NCI-H1436 treated with DMSO at 0.1 percent for 48 hours (cell line): ENCODE data around the gene SFXN3.
"Not testable (repeated sequence)": the region's sequence is repeated elsewhere in the genome, so short reads cannot be mapped to it uniquely, and the experiment has no call there.

Experiments used
- DNase-seq: peaks from one replicate; lab custom pipeline; 2025; lab: John Stamatoyannopoulos, UW

SFXN3 gene

DNA sequence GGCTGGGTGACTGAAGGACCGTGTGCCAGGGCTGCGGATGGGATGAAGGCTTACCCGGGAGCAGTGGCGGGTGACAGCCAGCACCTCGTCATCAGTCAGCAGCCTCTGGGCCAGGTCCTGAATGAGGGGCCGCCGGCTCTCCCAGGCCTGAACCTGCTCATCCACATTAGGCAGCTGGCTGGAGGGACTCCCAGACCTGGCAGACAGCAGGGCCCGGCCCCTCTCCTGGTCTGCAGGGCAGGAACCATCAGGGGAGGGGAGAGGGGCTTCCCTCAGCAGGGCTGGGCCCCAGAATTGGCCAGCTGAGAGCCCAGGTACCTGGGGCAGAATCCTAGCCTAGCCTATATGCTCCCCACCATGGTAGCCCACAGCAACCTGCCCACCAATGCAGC, 15.5 kb upstream of the SFXN3 start:
- no peak for DNase-seq

DNA sequence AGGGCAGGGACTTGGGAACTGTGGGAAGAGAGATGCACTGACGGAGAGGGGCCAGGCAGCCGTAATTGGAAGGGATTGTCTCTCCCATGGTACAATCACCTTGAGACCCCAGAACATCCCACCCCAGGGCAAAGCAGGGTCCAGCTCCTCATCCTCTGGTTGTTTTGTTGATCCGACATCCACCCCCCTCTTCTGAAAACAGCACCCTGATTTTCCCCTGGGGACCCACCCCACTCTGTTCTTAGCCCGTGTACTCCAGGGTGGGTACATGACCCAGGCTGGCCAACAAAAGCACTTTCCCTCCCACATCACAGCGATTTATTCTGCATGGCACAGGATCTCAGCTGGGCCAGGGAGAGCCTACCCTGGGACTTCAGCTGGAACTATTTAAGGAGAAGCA, 14.2 kb upstream of the SFXN3 start:
- DNase-seq = no peak

DNA sequence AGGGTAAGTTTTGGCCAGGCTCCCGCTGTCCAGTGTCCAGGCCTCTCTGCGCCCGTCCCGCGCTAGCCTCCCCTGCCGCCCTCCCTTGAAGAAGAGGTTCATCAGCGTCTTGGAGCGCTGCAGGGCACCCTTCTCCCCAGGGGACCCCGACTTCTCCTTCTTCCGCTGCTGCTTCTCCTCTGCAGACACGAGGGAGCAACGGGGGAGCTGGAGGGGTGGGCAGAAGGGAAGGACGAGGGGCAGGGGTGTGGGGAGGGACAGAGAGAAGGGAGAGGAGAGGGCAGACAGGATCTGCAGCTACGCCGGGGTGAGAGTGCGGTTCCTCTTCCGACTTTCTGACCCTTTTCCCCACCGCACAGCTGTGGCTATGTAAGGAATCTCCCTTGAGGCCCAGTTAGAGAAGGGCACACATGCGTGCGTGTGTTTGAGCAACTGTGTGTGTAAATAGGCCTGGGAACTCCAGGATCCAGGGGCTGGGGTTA, 12.9 kb upstream of the SFXN3 start:
- DNase-seq = no peak

DNA sequence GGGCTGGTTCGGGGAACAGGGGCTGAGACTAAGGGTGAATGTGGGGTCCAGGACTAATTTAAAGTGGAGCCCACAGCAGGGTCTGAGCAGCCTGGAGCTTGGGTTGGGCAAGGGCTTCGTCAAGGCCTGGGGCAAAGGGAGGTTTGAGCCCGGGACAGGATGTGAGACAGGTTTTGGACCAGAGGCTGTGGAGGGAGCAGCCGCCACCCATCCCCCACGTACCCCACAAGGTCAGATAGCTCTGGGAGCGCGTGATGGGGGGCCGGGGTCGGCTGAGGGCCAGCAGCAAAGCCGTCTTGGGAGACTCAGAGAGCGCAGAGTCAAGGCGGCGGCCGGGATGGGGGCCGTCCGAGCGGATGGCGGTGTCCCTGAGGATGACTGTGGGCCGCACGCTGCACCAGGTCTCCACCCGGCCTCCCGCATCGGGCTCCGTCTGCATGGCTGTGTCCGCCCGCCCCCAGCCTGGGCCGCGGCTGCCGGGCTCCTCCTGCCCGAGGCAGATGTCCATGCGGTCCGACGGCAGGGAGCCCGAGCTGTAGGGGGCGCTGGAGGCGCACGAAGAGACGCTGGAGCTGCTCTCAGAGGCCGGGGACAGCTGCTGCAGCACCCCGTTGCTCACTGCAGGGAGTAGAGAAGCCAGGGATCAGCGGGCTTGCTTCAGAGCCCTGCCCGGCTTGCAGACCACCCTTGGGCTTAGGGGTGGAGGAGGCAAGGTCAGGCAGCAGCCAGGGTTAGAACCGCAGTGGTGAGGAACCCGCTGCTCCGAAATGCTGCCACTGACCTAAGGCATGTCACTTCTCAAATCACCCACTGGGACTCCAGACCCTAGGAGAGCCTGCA, 12.2 kb upstream of the SFXN3 start:
- no peak for DNase-seq

DNA sequence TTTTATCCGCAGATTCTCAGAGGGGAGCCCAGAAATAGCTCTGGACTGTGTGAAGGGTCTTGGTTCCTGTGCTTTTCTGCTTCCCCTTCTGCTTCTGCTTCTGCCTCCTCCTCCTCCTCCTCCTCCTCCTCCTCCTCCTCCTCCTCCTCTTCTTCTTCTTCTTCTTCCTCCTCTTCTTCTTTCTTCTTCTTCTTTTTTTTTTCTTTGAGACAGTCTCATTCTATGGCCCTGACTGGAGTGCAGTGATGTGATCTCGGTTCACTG, 11.7 kb upstream of the SFXN3 start:
- no peak for DNase-seq

DNA sequence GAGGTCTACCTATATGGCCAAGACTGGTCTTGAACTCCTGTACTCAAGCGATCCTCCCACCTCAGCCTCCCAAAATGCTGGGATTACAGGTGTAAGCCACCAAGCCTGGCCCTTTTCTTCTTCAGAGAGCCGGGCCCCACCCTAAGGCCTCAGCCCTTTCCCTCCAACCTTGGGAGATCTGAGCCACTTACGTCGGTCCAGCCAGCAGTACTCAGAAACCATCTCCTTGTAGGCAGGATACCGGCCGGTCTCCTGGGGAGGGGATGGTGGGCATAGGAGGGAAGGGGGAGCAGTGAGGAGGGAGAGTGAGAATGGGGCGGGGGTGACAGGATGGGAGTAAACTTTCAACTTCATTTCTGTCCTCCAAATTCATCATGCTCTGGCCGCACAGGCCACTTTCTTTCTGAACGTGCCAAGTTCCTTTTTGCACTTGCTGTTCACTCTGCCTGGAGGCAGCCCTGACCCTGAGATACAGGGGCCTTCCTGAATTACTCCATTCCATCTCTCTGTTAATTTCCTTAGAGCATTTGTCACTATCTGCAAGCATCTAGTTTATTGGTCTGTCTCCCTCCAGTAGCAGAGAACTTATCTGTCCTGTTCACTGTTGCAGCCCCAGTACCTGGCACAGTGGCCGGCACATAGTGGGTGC, 10.5 kb upstream of the SFXN3 start:
- no peak for DNase-seq

DNA sequence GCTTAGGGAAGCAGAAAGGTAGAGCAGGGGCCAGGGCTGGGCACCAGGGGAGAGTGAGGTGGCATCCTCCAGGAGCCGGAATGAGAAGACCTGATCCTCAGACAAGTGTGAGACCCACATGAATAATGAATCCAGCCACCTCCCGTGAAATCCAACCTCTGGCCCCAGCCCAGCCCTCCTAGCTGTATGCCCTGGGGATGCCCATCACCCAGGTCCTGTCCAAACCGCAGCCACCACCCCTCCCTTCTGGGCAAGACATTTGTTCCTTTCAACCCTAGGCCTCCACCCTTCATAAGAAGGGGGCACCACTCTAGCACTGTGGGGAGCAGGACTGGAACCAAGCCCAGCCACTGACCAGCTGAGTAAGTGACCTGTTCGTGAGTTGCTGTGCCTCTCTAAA, 9.8 kb upstream of the SFXN3 start:
- DNase-seq = no peak

DNA sequence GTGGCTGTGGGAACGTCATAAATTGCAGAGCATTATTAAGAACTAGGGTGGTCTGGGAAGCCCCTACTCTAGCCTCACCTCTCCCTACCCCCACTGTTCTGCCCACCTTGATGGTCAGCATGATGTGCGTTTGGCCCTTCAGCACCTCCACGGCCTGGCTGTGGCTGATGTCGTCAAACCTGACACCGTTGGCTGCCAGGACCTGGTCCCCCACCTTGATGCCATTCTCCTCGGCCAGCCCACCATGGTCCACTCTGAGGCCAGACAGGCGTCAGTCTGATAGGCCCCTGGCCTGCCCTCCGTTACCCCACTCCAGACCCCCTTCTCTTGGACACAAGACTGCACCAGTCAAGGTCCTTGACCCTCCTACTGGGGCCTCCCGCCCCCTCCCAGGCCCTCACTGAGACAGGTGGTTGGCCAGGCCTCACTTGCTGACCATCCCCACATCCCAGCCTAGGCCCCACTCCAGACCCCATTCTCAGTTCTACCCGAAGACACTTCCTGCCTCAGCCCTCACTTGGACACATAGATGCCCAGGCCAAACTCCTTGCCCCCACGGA, 9.3 kb upstream of the SFXN3 start:
- no peak for DNase-seq

DNA sequence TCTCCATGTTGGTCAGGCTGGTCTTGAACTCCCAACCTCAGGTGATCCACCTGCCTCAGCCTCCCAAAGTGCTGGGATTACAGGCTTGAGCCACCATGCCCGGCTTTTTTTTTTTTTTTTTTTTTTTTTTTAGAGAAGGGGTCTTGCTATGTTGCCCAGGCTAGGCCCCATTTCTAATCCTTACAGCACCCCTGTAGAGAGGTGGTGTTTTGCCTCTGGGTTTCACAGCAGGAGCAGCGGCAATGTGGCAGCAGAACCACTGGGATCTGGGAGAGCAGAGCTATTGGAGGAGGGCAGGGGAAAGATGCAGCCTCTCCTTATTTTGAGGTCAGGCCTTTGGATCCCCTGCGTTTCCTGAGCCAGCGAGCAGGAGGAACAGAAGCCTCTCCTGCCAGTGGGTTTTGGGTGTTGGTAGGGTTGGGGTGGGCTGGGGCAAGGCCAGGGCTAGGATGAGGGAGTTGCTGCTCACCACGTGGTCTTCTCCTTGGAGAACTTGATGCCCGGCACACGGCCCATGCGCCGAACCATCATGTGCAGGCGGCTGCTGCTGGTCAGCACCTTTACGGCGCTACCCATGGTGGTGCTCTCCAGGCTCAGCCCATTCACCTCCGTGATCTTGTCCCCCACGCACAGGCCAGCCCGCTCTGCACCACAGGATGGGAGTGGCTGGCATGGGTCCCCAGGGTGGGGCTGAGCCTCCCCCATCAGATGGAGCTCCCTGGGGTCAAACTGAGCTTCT, 7.9 kb upstream of the SFXN3 start:
- no peak for DNase-seq

DNA sequence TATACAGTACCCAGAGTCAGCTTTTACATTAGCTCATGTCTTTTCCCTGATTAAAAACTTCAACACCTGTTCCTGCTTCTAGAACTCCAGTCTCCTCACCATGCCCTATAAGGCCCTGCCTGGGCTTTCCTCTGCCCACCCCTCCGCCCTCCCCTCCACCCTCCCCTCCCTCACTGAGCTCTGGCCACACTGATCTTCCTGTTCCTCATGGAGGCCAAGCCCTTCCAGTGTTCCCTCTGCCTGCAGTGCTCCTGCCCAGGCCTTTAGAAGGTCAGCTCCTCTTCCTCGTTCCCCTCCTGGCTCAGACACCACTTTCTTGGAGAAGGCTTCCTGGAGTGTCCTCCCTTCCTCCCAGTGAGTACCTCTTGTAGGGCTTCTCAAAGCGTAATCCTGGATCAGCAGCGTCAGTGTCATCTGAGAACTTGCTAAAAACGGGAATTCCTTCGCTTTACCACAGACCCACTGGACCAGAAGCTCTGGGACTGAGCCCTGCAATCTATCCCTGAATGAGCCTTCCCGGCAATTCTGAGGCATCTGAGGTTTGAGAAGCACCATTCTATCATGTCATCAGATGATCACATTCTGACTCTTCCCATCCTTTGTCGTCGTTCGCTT, 3.8 kb upstream of the SFXN3 start:
- no peak for DNase-seq

DNA sequence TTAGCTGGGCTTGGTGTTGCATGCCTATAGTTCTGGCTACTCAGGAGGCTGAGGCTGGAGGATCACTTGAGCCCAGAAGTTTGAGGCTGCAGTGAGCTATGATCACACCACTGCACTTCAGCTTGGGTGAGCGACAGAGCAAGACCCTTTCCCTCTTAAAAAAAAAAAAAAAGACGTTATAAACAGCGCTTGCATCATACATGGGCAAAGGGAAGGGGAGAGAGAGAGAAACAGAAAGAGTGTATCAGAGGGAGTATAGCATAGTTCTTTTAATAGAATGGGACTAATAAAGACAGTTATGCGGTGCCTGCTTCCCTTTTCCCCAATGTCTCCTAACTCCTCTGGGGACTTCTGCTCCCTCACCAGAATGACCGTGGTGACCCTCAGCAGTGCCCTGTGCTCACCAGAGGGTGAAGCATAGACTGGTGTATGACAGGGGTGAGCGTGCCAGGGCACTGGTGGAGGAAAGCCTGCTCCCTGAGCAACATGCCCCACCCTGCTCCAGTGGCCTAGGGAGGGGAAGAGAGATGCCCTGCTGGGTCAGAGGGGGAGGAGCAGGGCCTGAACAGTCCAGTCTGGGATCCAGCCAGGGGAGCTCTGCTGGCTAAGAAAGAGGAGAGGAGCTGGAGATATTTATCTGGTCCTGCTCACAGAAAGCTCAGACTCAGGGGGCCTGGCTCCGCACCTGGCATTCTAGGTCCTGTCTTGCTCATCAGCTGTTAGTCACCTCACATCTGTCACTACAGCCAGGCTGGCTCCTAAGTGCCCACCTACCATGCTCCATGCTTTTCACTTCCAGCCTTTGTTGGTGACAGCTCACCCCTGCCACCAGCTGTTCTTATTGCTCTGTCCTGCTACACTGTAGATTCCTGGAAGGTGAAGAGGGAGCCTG, 2.3 kb upstream of the SFXN3 start:
- DNase-seq = no peak

DNA sequence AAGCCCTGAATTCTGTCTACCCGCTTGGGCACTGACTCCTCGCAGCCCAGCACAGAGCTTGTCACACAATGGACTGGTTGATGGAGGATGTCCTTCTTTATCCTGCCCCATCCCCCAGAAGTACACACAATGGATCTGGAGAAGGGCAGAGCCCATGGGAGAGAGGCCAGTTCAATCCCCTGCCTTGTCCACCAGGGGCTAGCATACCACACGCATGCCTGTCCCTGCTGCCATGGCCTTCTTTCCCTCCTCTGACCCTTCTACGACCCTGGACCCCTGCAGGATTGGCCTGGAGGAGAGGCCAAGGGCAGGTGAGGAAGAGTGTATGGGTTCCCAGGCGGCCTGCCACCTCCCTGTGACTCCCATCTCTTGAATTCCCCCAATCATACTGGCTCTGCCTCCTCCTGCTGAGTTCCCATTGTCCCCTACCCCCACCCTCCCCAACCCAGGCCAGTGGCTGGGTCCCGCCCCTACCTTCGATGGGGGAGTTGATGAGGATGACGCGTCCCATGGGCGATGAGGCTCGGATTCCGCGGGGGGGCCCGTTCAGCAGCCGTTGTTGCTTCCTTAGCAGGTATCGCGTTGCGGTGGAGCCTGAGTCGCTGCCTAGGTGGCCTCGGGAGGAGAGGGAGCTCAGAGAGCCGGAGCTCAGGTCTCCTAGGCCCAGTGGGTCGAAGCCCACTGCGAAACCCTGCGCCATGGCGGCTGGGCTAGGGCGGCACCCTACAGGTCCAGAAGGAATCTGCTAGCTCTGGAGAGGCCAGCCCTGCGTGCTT, 1.3 kb upstream of the SFXN3 start:
- DNase-seq = no peak

DNA sequence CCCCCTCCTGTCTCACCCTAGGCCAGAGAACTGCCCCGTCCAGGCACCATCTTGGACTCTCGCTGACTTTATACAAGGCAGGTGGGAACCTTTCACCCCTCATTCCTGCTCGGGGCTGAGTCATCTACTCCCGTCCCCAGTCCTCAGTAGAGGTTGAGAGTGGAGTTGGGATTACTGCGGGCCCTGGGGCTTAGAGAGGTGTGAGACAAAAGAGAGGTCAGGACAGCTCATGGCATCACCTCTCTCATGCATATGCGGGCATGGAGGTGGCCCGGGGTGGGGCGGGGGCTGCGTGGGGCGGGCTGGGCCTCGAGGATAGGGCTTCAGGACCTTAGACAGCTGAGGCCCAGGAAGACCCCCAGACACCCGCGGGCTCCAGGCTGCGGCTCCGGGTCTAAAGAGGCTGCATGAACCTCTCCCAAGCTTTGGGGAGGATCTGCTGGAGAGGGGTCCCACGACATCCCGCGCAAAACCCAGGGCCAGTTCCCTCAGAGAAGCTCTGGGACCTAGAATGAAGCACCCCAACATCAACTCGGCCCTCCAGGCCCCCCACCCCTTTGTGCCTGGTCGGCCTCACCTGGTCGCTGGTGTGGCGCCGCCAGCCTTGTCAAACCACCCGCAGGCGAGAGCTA, 422 bp upstream of the SFXN3 start:
- no peak for DNase-seq

DNA sequence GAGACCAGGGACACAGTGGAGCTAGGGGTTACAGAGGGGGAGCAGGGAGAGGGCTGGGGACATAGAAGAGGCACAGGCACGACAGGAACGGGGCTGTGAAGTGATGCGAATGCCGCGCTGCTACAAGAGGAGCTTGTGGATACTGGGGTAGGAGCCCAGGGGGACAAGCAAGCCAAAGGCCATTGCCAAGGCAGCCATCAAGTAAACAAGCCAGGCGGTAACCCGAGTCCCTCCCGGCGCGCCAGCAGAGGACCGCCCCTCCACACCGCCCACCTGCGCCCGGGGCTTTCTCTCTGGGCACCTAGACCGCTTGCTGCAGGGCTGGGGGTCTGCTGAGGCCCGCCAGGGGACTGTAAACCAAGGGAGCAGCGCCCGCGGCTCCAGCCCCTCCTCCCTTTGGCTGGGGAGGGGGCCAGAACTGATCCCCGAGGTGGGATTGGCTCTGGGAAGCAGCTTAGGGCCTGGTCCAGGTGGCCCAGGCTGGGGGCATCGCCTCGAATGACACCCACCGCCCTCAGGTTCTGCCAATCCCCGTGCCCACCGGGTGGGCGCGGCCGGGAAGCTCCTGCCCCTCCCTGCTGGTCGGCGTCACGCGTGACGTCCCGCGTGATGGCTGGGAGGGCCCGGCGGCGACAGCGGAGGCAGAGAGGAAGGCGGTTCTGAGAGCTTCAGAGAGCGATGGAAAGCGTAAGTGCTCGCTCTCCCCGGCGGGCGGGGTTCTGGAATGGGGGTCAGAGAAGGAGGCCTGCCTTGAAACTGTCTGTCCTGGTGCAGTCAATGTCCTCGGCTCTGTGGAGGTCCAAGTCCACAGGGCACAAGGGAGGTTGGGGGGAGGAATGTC, 982 bp downstream of the SFXN3 start:
- no peak for DNase-seq

DNA sequence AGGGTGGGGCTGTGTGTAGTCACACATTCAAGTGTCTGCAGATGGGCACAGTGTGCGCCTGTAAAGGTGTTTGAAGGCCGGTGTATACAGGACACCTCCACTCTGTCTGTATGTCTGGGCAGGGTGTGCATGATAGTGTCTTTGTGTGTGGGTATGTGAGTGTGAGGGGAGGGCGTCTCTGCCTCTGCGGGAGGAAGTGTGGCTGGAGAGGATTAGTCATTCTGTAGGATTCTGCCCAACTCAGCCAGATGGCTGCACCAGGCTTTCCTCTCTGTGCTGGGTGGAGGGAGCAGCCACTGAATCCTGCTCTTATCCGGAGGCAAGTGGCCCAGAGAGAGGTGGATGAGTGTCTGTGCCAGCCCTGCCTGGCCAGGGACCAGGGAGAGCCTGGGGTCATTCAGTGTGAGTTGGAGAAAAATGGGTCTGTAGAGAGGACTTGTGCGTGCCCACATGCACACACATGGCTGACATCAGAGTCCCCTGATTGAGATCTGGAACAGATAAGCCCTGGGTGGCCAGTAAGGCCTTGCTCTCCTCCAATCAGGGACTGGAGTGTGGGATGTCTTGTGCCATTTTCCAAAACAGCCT, 1.7 kb downstream of the SFXN3 start:
- no peak for DNase-seq

DNA sequence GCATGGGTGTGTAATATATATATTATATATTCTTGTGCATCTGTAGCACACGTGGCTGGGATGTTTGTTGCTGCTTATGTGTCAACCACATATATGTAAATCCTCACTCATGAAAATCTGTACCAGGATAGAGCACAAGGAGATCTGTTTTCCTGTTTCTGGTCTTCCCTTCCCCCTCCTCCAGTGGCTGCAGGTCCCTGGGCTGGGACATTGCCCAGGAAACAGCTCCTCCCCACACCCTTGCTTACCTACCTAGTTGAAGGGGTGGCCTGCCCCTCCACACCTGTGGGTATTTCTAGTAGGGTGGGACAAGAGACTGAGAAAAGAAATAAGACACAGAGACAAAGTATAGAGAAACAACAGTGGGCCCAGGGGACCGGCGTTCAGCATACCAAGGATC, 2.2 kb downstream of the SFXN3 start:
- no peak for DNase-seq

DNA sequence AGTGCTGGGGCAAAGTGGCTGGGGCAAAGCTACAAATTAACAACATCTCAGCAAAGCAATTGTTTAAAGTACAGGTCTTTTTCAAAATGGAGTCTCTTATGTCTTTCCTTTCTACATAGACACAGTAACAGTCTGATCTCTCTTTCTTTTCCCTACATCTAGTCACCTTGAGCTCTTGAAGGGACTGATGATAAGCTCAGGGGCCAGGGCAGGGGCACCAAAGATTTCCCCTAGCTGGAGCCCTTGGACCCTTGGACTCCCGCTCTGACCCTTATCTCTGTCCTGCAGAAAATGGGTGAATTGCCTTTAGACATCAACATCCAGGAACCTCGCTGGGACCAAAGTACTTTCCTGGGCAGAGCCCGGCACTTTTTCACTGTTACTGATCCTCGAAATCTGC, 3.4 kb downstream of the SFXN3 start:
- not testable (repeated sequence) for DNase-seq

DNA sequence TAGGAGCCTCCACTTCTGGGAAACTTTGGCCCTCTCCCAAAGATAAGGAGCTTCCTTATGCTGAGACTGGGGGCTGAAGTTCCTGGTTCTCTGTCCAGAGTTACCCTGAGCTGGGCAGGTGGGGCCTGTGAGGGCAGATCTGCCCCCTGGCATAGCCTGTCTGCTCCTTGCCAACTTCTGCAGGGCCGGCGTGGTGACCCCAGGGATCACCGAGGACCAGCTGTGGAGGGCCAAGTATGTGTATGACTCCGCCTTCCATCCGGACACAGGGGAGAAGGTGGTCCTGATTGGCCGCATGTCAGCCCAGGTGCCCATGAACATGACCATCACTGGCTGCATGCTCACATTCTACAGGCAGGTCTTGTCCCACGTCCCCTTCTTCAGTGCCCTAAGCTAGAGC, 4.3 kb downstream of the SFXN3 start:
- DNase-seq = no peak
